Measurements from ENCODE around the gene HACD2. TPM values are rescaled to one million over a fixed set of nuclear protein-coding genes. Genes with fewer than 3 reads are reported as not detected.

Gene HACD2
- total RNA-seq, 1 donor from 2014 or later: 34.3 TPM

GRCh38 chr3:123571264-123571972 lies 13.4 kb downstream of the HACD2 start:
- Histone ChIP-seq H4K20me1 (ENCODE audit: insufficient read depth, low read length) (peaks cover 23% of the 10 kb centered on the region), H3K27me3 (ENCODE audit: insufficient read depth, low read length) (no peaks in the 10 kb centered on the region), H3K4me2 (ENCODE audit: low read length) (no peak overlapping the region), H3K9me3 (ENCODE audit: insufficient read depth, low read depth, low read length) (no peaks in the 10 kb centered on the region), H3K27ac (ENCODE audit: low read depth, low read length) (no peak overlapping the region), H2AFZ (ENCODE audit: low read depth, low read length) (no peak overlapping the region), H3K4me3 (ENCODE audit: insufficient read depth, low read depth, low read length) (no peak overlapping the region), H3K36me3 (ENCODE audit: insufficient read depth, low read length) (no peaks in the 10 kb centered on the region), H3K9ac (ENCODE audit: low read length) (no peak overlapping the region), H3K4me1 (ENCODE audit: insufficient read depth, low read length) (peaks cover 6% of the 10 kb centered on the region), H3K79me2 (ENCODE audit: insufficient read depth, low read length) (peaks cover 5% of the 10 kb centered on the region)
- TF ChIP-seq EZH2 (IDR thresholded peaks at IDR 0.05; ENCODE audit: insufficient read depth, low read length): no peak
- no peak for TF ChIP-seq CTCF (IDR thresholded peaks at IDR 0.05; ENCODE audit: insufficient read depth, low read depth, low read length)
- no peak overlapping the region for H3K27ac Mint-ChIP-seq (ENCODE audit: unreplicated experiment)
- H3K4me1 Mint-ChIP-seq (ENCODE audit: low read depth, unreplicated experiment): peaks cover 15% of the 10 kb centered on the region
- no peaks in the 10 kb centered on the region for H3K27me3 Mint-ChIP-seq (ENCODE audit: low read depth, unreplicated experiment)
- no peaks in the 10 kb centered on the region for H3K9me3 Mint-ChIP-seq (ENCODE audit: unreplicated experiment)
- H3K36me3 Mint-ChIP-seq (ENCODE audit: low read depth, unreplicated experiment): peaks cover 2% of the 10 kb centered on the region
- DNase-seq (ENCODE audit: low read depth) (no peak), FAIRE-seq (no peak)
- H3K4me3 Mint-ChIP-seq (ENCODE audit: unreplicated experiment): no peak overlapping the region

GRCh38 chr3:123568875-123569274 lies 16.0 kb downstream of the HACD2 start:
- Mint-ChIP-seq H3K4me3 (ENCODE audit: unreplicated experiment) (no peak overlapping the region), H3K4me1 (ENCODE audit: low read depth, unreplicated experiment) (peaks cover 15% of the 10 kb centered on the region), H3K36me3 (ENCODE audit: low read depth, unreplicated experiment) (peaks cover 7% of the 10 kb centered on the region), H3K27me3 (ENCODE audit: low read depth, unreplicated experiment) (no peaks in the 10 kb centered on the region), H3K27ac (ENCODE audit: unreplicated experiment) (no peak overlapping the region), H3K9me3 (ENCODE audit: unreplicated experiment) (no peaks in the 10 kb centered on the region)
- no peak for TF ChIP-seq EZH2 (IDR thresholded peaks at IDR 0.05; ENCODE audit: insufficient read depth, low read length)
- no peak for TF ChIP-seq CTCF (IDR thresholded peaks at IDR 0.05; ENCODE audit: insufficient read depth, low read depth, low read length)
- no peak for FAIRE-seq
- H3K27ac ChIP-seq (ENCODE audit: low read depth, low read length): no peak overlapping the region
- no peak overlapping the region for H3K4me3 ChIP-seq (ENCODE audit: insufficient read depth, low read depth, low read length)
- no peak overlapping the region for H3K4me2 ChIP-seq (ENCODE audit: low read length)
- H2AFZ ChIP-seq (ENCODE audit: low read depth, low read length): no peak overlapping the region
- H3K27me3 ChIP-seq (ENCODE audit: insufficient read depth, low read length): no peaks in the 10 kb centered on the region
- no peak overlapping the region for H3K9ac ChIP-seq (ENCODE audit: low read length)
- no peaks in the 10 kb centered on the region for H3K4me1 ChIP-seq (ENCODE audit: insufficient read depth, low read length)
- no peaks in the 10 kb centered on the region for H3K9me3 ChIP-seq (ENCODE audit: insufficient read depth, low read depth, low read length)
- H3K36me3 ChIP-seq (ENCODE audit: insufficient read depth, low read length): no peaks in the 10 kb centered on the region
- peaks cover 5% of the 10 kb centered on the region for H3K79me2 ChIP-seq (ENCODE audit: insufficient read depth, low read length)
- H4K20me1 ChIP-seq (ENCODE audit: insufficient read depth, low read length): peaks cover 31% of the 10 kb centered on the region
- no peak for DNase-seq (ENCODE audit: low read depth)

GRCh38 chr3:123568034-123568433 lies 16.8 kb downstream of the HACD2 start:
- no peak overlapping the region for H3K4me3 Mint-ChIP-seq (ENCODE audit: unreplicated experiment)
- H3K36me3 Mint-ChIP-seq (ENCODE audit: low read depth, unreplicated experiment): peaks cover 7% of the 10 kb centered on the region
- H3K9me3 Mint-ChIP-seq (ENCODE audit: unreplicated experiment): no peaks in the 10 kb centered on the region
- H3K27ac Mint-ChIP-seq (ENCODE audit: unreplicated experiment): no peak overlapping the region
- peaks cover 33% of the 10 kb centered on the region for H4K20me1 ChIP-seq (ENCODE audit: insufficient read depth, low read length)
- H3K9ac ChIP-seq (ENCODE audit: low read length): no peak overlapping the region
- H3K4me2 ChIP-seq (ENCODE audit: low read length): no peak overlapping the region
- H3K36me3 ChIP-seq (ENCODE audit: insufficient read depth, low read length): no peaks in the 10 kb centered on the region
- no peak for TF ChIP-seq CTCF (IDR thresholded peaks at IDR 0.05; ENCODE audit: insufficient read depth, low read depth, low read length)
- TF ChIP-seq EZH2 (IDR thresholded peaks at IDR 0.05; ENCODE audit: insufficient read depth, low read length): no peak
- no peaks in the 10 kb centered on the region for H3K9me3 ChIP-seq (ENCODE audit: insufficient read depth, low read depth, low read length)
- no peaks in the 10 kb centered on the region for H3K27me3 ChIP-seq (ENCODE audit: insufficient read depth, low read length)
- H3K4me3 ChIP-seq (ENCODE audit: insufficient read depth, low read depth, low read length): no peak overlapping the region
- H2AFZ ChIP-seq (ENCODE audit: low read depth, low read length): no peak overlapping the region
- DNase-seq (ENCODE audit: low read depth): no peak
- no peaks in the 10 kb centered on the region for H3K4me1 ChIP-seq (ENCODE audit: insufficient read depth, low read length)
- no peak for FAIRE-seq
- H3K4me1 Mint-ChIP-seq (ENCODE audit: low read depth, unreplicated experiment): peaks cover 16% of the 10 kb centered on the region
- H3K27ac ChIP-seq (ENCODE audit: low read depth, low read length): no peak overlapping the region
- H3K27me3 Mint-ChIP-seq (ENCODE audit: low read depth, unreplicated experiment): no peaks in the 10 kb centered on the region
- peaks cover 5% of the 10 kb centered on the region for H3K79me2 ChIP-seq (ENCODE audit: insufficient read depth, low read length)
